GM19035 (cell line): ENCODE measurements around the gene SIAH3.

Experiments used
- ATAC-seq: cut with Tn5 transposase; IDR thresholded peaks from one replicate; pipeline ENCODE4 v1.9.1; 2021; ENCODE audit not compliant: unreplicated experiment

The SIAH3 gene

DNA sequence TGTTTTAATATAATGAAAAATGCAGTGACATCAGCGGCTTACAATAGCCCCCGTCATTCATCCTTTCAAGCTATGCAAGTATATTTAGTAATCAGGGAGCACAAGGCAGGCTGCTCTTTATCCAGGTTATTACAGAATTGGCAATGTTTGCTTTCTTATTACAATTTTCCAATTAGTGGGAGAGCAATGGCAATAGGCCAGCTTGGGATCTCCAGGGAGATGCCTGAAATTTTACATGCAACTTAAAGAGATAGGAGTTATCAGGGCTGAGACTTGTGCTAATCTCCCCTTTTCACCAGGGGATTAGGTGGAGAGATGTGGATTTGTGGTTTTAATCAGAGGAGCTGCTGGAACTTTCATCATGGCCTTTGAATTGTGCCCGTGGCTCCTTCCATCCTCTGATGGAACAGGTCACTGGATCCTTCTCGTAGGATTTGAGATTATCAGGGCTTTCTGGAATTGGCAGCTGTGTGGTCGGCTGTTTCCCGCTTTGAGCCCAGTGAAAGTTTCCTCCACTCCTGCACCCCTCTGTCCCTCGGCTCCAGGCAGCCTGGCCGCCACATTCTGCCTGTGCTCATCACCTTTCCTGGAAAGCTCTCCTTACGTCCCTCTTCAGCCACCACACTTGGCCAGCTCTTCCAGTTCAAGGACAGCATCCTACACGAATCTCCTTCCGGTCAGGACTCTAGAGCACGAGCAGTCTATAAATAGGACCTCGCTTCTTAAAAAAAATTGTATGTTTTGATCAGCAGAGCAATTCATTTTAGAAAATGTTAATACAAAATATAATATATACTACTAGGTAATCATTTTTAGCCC is 102.4 kb downstream of the SIAH3 start:
- ATAC-seq, result no peak

- ATAC-seq, result no peak
Observed at GRCh38 chr13:45747071-45747470, 104.5 kb downstream of the SIAH3 start.

GRCh38 chr13:45744979-45745378 is 106.6 kb downstream of the SIAH3 start:
- no peak for ATAC-seq

DNA sequence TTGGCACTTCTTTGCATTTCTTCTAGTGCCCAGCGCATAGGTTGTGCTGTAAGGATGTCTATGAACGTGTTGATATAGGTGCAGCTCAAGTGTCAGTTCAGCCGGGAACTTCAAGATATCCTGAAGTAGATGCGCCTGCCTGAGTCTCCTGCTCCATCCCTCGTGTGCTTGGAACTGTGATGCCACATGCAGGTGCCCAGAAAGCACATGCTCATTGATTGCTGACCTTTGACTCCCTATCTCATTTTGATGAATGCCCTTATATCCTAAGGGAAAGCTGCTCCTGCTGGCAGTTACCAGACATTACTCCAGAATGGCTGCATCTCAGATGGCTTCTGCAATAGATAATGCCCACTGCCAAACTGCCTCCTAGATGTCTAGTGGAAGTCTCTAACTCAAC is 108.6 kb downstream of the SIAH3 start:
- no peak for ATAC-seq

- ATAC-seq, result no peak
Observed at GRCh38 chr13:45737571-45738017, 114.0 kb downstream of the SIAH3 start.

GRCh38 chr13:45733361-45733760 is 118.2 kb downstream of the SIAH3 start:
- ATAC-seq, result no peak

GRCh38 chr13:45732916-45733315 is 118.6 kb downstream of the SIAH3 start:
- no peak for ATAC-seq

GRCh38 chr13:45731455-45731854 is 120.1 kb downstream of the SIAH3 start:
- no peak for ATAC-seq

GRCh38 chr13:45728759-45729158 is 122.8 kb downstream of the SIAH3 start:
- ATAC-seq, result no peak
